H1 (cell line): Measurements from ENCODE around the gene RNF43. TPM values are rescaled to one million over a fixed set of nuclear protein-coding genes. Genes with fewer than 3 reads are reported as not detected.

Experiments used
- CTCF ChIA-PET: fragments of 300-600 bp; sonication (Branson Sonifier 250); formaldehyde crosslinking; loops from one replicate; lab custom pipeline; 2021; ENCODE audit not compliant: partially characterized antibody; lab: Charles Lee
- POLR2A ChIA-PET: fragments of 300-600 bp; sonication (Branson Sonifier 250); formaldehyde crosslinking; loops from one replicate; lab custom pipeline; 2021; ENCODE audit warnings: inconsistent platforms; ENCODE audit not compliant: partially characterized antibody; lab: Charles Lee
- DNase-seq, 2 experiments: peaks; one replicate each; pipeline versions ENCODE4 v3.0.0 to v3.0.0-alpha.2; 2010 to 2022; ENCODE audit warnings: low spot score in 2 of 2, low read depth in 1 of 2, mixed read lengths in 1 of 2
- FAIRE-seq: peaks from 2 replicates; lab custom pipeline; 2011; peaks lifted over from hg19 to GRCh38; lab: Jason Lieb, UNC
- H2AFZ ChIP-seq: 2 replicates; pipeline ENCODE4 v1.8.1; 2012; ENCODE audit warnings: low read length, inconsistent platforms
- H2AK5ac ChIP-seq: 2 replicates; pipeline ENCODE4 v1.6.1; 2013; ENCODE audit warnings: low read depth, low read length
- H2BK120ac ChIP-seq: replicated peaks from 2 replicates; pipeline ENCODE3; 2013; ENCODE audit warnings: low read depth, low read length, inconsistent platforms
- H2BK12ac ChIP-seq: 2 replicates; pipeline ENCODE4 v1.6.1; 2013; ENCODE audit warnings: low read depth, low read length
- H2BK15ac ChIP-seq: 2 replicates; pipeline ENCODE4 v1.6.1; 2013; ENCODE audit warnings: low read length
- H2BK20ac ChIP-seq: 2 replicates; pipeline ENCODE4 v1.6.1; 2013; ENCODE audit warnings: low read length
- H2BK5ac ChIP-seq: 2 replicates; pipeline ENCODE4 v1.6.1; 2013; ENCODE audit warnings: low read depth, low read length
- H3K14ac ChIP-seq: 2 replicates; pipeline ENCODE4 v1.6.1; 2013; ENCODE audit warnings: inconsistent platforms; ENCODE audit not compliant: insufficient read length
- H3K18ac ChIP-seq: 2 replicates; pipeline ENCODE4 v1.6.1; 2013; ENCODE audit warnings: low read length; ENCODE audit errors: extremely low read depth
- H3K23ac ChIP-seq: 2 replicates; pipeline ENCODE4 v1.6.1; 2013; ENCODE audit warnings: inconsistent platforms; ENCODE audit not compliant: insufficient read length
- H3K23me2 ChIP-seq: 2 replicates; pipeline ENCODE4 v1.6.1; 2013; ENCODE audit warnings: low read depth, low read length
- H3K27ac ChIP-seq: 2 replicates; pipeline ENCODE4 v1.6.1; 2011; ENCODE audit warnings: low read depth, low read length, inconsistent platforms
- H3K27me3 ChIP-seq, 4 experiments: replicated peaks in 1 of 4; 1 replicate in 1 of 4; 2 replicates in 3 of 4; pipeline versions ENCODE4 v1.6.1 to v1.8.1; 2011 to 2013; ENCODE audit warnings: low read length in 3 of 4, mild to moderate bottlenecking in 3 of 4, inconsistent platforms in 2 of 4, mixed read lengths in 2 of 4, moderate library complexity in 1 of 4; ENCODE audit not compliant: control insufficient read depth in 3 of 4, insufficient read depth in 3 of 4; ENCODE audit errors: extremely low read depth in 1 of 4
- H3K36me3 ChIP-seq, 4 experiments: 2 replicates each; pipeline versions ENCODE4 v1.6.1 to v1.8.1; 2011 to 2013; ENCODE audit warnings: mild to moderate bottlenecking in 4 of 4, low read length in 3 of 4, moderate library complexity in 2 of 4, control low read depth in 1 of 4, inconsistent platforms in 1 of 4; ENCODE audit not compliant: insufficient read depth in 4 of 4, control insufficient read depth in 2 of 4
- H3K4ac ChIP-seq: replicated peaks from 2 replicates; pipeline ENCODE3; 2013; ENCODE audit warnings: low read length, low read depth, mixed read lengths, inconsistent platforms; ENCODE audit not compliant: insufficient read length
- H3K4me1 ChIP-seq, 4 experiments: replicated peaks in 1 of 4; 1 replicate in 1 of 4; 2 replicates in 3 of 4; pipeline versions ENCODE4 v1.6.1 to v1.8.1; 2011 to 2013; ENCODE audit warnings: low read length in 3 of 4, inconsistent platforms in 2 of 4, mixed read lengths in 1 of 4; ENCODE audit not compliant: insufficient read depth in 4 of 4, control insufficient read depth in 3 of 4
- H3K4me2 ChIP-seq, 2 experiments: 2 replicates each; pipeline versions ENCODE4 v1.6.1 to v1.8.1; 2011 to 2013; ENCODE audit warnings: low read depth in 2 of 2, low read length in 2 of 2, control low read depth in 1 of 2, inconsistent platforms in 1 of 2, mild to moderate bottlenecking in 1 of 2; ENCODE audit not compliant: insufficient read depth in 1 of 2
- H3K4me3 ChIP-seq, 4 experiments: fragments of 200-600, 300-600 bp in 1 of 4; sonication (generic), shearing (Covaris generic), sonication (Bioruptor Twin) in 1 of 4; 2 replicates each; pipeline versions ENCODE4 v1.5.1 to v1.8.1; 2011 to 2016; ENCODE audit warnings: low read length in 4 of 4, low read depth in 3 of 4, control low read depth in 2 of 4, inconsistent platforms in 2 of 4, mild to moderate bottlenecking in 2 of 4, mixed read lengths in 1 of 4, moderate library complexity in 1 of 4; ENCODE audit not compliant: insufficient read depth in 2 of 4; ENCODE audit errors: extremely low read depth in 1 of 4
- H3K56ac ChIP-seq: replicated peaks from 2 replicates; pipeline ENCODE3; 2013; ENCODE audit warnings: low read depth, mild to moderate bottlenecking, mixed read lengths, low read length, inconsistent platforms; ENCODE audit not compliant: insufficient read length
- H3K79me1 ChIP-seq: 2 replicates; pipeline ENCODE4 v1.6.1; 2013; ENCODE audit warnings: low read depth, low read length, control low read depth
- H3K79me2 ChIP-seq, 2 experiments: 2 replicates each; pipeline versions ENCODE4 v1.6.1 to v1.8.1; 2012 to 2013; ENCODE audit warnings: low read length in 2 of 2, mild to moderate bottlenecking in 2 of 2, inconsistent platforms in 1 of 2; ENCODE audit not compliant: insufficient read depth in 2 of 2, control insufficient read depth in 1 of 2
- H3K9ac ChIP-seq, 4 experiments: replicated peaks in 1 of 4; 1 replicate in 1 of 4; 2 replicates in 3 of 4; pipeline versions ENCODE4 v1.6.1 to v1.8.1; 2011 to 2013; ENCODE audit warnings: low read depth in 3 of 4, low read length in 3 of 4, control low read depth in 2 of 4, mild to moderate bottlenecking in 2 of 4, moderate library complexity in 2 of 4, inconsistent platforms in 1 of 4; ENCODE audit errors: extremely low read depth in 1 of 4
- H3K9me3 ChIP-seq, 2 experiments: 2 replicates each; pipeline versions ENCODE4 v1.6.1 to v1.8.1; 2012 to 2013; ENCODE audit warnings: mild to moderate bottlenecking in 2 of 2, moderate library complexity in 2 of 2, control low read depth in 1 of 2, inconsistent platforms in 1 of 2, low read depth in 1 of 2, low read length in 1 of 2, mixed read lengths in 1 of 2; ENCODE audit not compliant: insufficient read depth in 2 of 2
- H4K20me1 ChIP-seq, 2 experiments: replicated peaks in 1 of 2; 2 replicates each; pipeline versions ENCODE3 to v1.8.1; 2011 to 2013; ENCODE audit warnings: inconsistent platforms in 2 of 2, low read length in 2 of 2, mild to moderate bottlenecking in 1 of 2; ENCODE audit not compliant: insufficient read depth in 2 of 2, control insufficient read depth in 1 of 2
- H4K5ac ChIP-seq: 2 replicates; pipeline ENCODE4 v1.6.1; 2013; ENCODE audit warnings: low read length, low read depth, mixed read lengths, inconsistent platforms; ENCODE audit not compliant: insufficient read length
- H4K8ac ChIP-seq: 2 replicates; pipeline ENCODE4 v1.8.0; 2013; ENCODE audit warnings: mild to moderate bottlenecking, moderate library complexity, low read length, inconsistent platforms; ENCODE audit not compliant: insufficient read depth; ENCODE audit errors: extremely low read depth
- H4K91ac ChIP-seq: replicated peaks from 2 replicates; pipeline ENCODE3; 2013; ENCODE audit warnings: low read length, mixed read lengths, inconsistent platforms; ENCODE audit not compliant: insufficient read length
- CBX8 ChIP-seq: fragments of 300-800, 300-1000 bp; sonication (generic); IDR thresholded peaks from 2 replicates; pipeline ENCODE4 v1.7.1; 2016; ENCODE audit warnings: low read depth, low read length, borderline replicate concordance
- CHD1 ChIP-seq: IDR thresholded peaks from 2 replicates; pipeline ENCODE4 v1.6.1; 2012; ENCODE audit warnings: low read depth, low read length, improper control_type of control experiment
- CHD2 ChIP-seq: IDR thresholded peaks from 2 replicates; pipeline ENCODE4 v1.6.1; 2012; ENCODE audit warnings: low read length, improper control_type of control experiment
- EP300 ChIP-seq, 2 experiments: IDR thresholded peaks; 1 replicate in 1 of 2; 2 replicates in 1 of 2; pipeline ENCODE4 v1.6.1; 2011 to 2012; ENCODE audit warnings: low read depth in 2 of 2, low read length in 2 of 2, mild to moderate bottlenecking in 2 of 2, borderline replicate concordance in 1 of 2, inconsistent platforms in 1 of 2, moderate library complexity in 1 of 2
- HDAC2 ChIP-seq, 2 experiments: fragments of 300-600 bp in 1 of 2; sonication (generic) in 1 of 2; IDR thresholded peaks; 2 replicates each; pipeline ENCODE4 v1.6.1; 2011 to 2012; ENCODE audit warnings: low read depth in 2 of 2, low read length in 2 of 2, mild to moderate bottlenecking in 2 of 2, moderate library complexity in 2 of 2, borderline replicate concordance in 1 of 2, inconsistent platforms in 1 of 2
- SIRT6 ChIP-seq: IDR thresholded peaks from one replicate; pipeline ENCODE4 v1.7.1; 2012; ENCODE audit warnings: low read length, inconsistent platforms
- TCF12 ChIP-seq: IDR thresholded peaks from 2 replicates; pipeline ENCODE4 v1.6.1; 2011; ENCODE audit warnings: low read depth, mild to moderate bottlenecking, low read length
- WGBS, 2 experiments: shearing (Covaris generic) in 1 of 2; methylation state at CpG; one replicate each; pipeline versions ENCODE4 v1.1.6 to v1.1.7; 2013 to 2015; ENCODE audit warnings: low lambda C conversion rate in 2 of 2, mixed read lengths in 2 of 2, inconsistent platforms in 1 of 2, low coverage in 1 of 2, missing lambda C conversion rate in 1 of 2; ENCODE audit not compliant: insufficient replicate concordance in 2 of 2, insufficient coverage in 1 of 2, insufficient read length in 1 of 2; ENCODE audit errors: extremely low coverage in 1 of 2, missing lambda C conversion rate in 1 of 2; 5-methylcytosine and 5-hydroxymethylcytosine counted together
- polyA plus RNA-seq, 7 experiments: library from polyadenylated mRNA; depleted of rRNA in 3 of 7; stranded (reverse) in 5 of 7; unstranded in 2 of 7; fragments of >200 nt in 5 of 7; fragments of 200-250 nt in 2 of 7; gene quantifications; 1 replicate in 5 of 7; 2 replicates in 1 of 7; 4 replicates in 1 of 7; pipeline versions ENCODE4 v1.2.1 to v1.2.3, GENCODE V29; 2011 to 2013; ENCODE audit warnings: missing spikeins in 2 of 7, mixed read lengths in 2 of 7
- total RNA-seq: library from RNA; stranded (reverse); fragmentation: NEBNext Ultra II Directional; extraction: Animal tissue kit (Norgen Biotek cat#: 25700); gene quantifications from 2 replicates; pipeline ENCODE4 v1.2.1, GENCODE V29; 2021
- TF ChIP-seq, protein P1 (sequence below): IDR thresholded peaks from 2 replicates; pipeline ENCODE4 v1.6.1; 2012; ENCODE audit warnings: low read length, inconsistent platforms
- TF ChIP-seq, protein P2 (sequence below): IDR thresholded peaks from 2 replicates; pipeline ENCODE4 v1.6.1; 2012; ENCODE audit warnings: inconsistent platforms
- TF ChIP-seq, protein P3 (sequence below): IDR thresholded peaks from 2 replicates; pipeline ENCODE4 v1.6.1; 2011; ENCODE audit warnings: low read length, improper control_type of control experiment

The RNF43 gene
- total and polyA plus RNA-seq, 2 of the 8 experiments (the other 6 are each of a cell fraction or from before 2014, with no cell fraction given): 0.89 to 1.5 TPM

DNA sequence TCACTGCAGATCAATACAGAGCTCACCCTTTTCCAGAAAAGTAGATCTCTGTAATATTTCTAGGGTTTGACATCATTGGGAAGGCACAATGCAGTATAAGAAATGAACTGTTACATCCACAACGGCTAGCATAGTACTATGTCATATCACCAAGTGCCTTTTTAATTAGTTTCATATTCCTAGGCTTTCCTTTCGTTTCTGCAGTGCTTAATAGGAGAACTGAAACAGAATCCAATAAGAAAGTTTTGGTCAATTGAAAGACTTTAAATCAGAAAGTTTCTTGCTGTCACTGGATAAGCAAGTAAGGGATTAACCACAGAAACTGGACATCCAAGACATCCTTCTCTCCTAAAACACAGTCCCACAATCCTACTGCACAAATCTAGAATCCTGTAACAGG, 3.5 kb upstream of the RNF43 start:
- Histone ChIP-seq H3K18ac (no peak overlapping the region), H2BK120ac (no peak overlapping the region), H2AFZ (no peak overlapping the region), H3K4me3 (no peak overlapping the region), H3K14ac (no peak overlapping the region), H3K4me1 (no peaks in the 10 kb centered on the region; a peak in 1 of 7 replicates), H2BK20ac (no peak overlapping the region), H3K27me3 (no peaks in the 10 kb centered on the region), H3K56ac (no peak overlapping the region), H2BK15ac (no peak overlapping the region), H2BK12ac (no peak overlapping the region), H3K9ac (no peak overlapping the region), H2AK5ac (no peak overlapping the region), H2BK5ac (no peak overlapping the region), H3K4ac (no peak overlapping the region), H4K8ac (no peak overlapping the region), H3K36me3 (no peaks in the 10 kb centered on the region), H3K4me2 (no peak overlapping the region), H3K9me3 (no peaks in the 10 kb centered on the region), H3K23me2 (no peaks in the 10 kb centered on the region), H3K23ac (no peak overlapping the region), H4K5ac (no peak overlapping the region), H3K79me2 (no peaks in the 10 kb centered on the region), H3K79me1 (no peaks in the 10 kb centered on the region), H3K27ac (no peak overlapping the region), H4K20me1 (no peaks in the 10 kb centered on the region), H4K91ac (no peak overlapping the region)
- DNase-seq: no peak
- WGBS, 2 experiments: 93% methylated on average over 2 of the region's 2 CpGs; no CpG with 5 or more reads in 1 of the 2 experiments
- no peak for FAIRE-seq
- CTCF ChIA-PET: interaction anchor here (1.0 to 3.8 kb wide), 9 partner anchors 13 to 117 kb away, joined by 3 to 13 read pairs (median 3); partner anchors contain the start of gene SUPT4H1
- POLR2A ChIA-PET: interaction anchor here (1.1 kb wide), 1 partner anchor 68 kb away, joined by 5 read pairs; no protein-coding TSS in a partner anchor
- TF ChIP-seq EP300 (IDR thresholded peaks at IDR 0.05; ENCODE audit: borderline replicate concordance in 1 of 2, low read depth in 2 of 2, low read length in 2 of 2) (no peak), CBX8 (no peak), CHD1 (no peak), HDAC2 (IDR thresholded peaks at IDR 0.05; ENCODE audit: borderline replicate concordance in 1 of 2, low read depth in 2 of 2, low read length in 2 of 2) (no peak), CHD2 (no peak), TCF12 (no peak), SIRT6 (no peak)
- TF ChIP-seq, protein P1, sequence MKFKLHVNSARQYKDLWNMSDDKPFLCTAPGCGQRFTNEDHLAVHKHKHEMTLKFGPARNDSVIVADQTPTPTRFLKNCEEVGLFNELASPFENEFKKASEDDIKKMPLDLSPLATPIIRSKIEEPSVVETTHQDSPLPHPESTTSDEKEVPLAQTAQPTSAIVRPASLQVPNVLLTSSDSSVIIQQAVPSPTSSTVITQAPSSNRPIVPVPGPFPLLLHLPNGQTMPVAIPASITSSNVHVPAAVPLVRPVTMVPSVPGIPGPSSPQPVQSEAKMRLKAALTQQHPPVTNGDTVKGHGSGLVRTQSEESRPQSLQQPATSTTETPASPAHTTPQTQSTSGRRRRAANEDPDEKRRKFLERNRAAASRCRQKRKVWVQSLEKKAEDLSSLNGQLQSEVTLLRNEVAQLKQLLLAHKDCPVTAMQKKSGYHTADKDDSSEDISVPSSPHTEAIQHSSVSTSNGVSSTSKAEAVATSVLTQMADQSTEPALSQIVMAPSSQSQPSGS: no peak
- TF ChIP-seq, protein P2, sequence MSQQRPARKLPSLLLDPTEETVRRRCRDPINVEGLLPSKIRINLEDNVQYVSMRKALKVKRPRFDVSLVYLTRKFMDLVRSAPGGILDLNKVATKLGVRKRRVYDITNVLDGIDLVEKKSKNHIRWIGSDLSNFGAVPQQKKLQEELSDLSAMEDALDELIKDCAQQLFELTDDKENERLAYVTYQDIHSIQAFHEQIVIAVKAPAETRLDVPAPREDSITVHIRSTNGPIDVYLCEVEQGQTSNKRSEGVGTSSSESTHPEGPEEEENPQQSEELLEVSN: no peak
- TF ChIP-seq, protein P3, sequence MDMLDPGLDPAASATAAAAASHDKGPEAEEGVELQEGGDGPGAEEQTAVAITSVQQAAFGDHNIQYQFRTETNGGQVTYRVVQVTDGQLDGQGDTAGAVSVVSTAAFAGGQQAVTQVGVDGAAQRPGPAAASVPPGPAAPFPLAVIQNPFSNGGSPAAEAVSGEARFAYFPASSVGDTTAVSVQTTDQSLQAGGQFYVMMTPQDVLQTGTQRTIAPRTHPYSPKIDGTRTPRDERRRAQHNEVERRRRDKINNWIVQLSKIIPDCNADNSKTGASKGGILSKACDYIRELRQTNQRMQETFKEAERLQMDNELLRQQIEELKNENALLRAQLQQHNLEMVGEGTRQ: no peak
